Hepatocyte (in vitro differentiated cells): ENCODE data around the gene NFAT5.

ENCODE experiments used
- EZH2 ChIP-seq: fragments of 200-600 bp; sonication (generic); IDR thresholded peaks from 2 replicates; pipeline ENCODE4 v1.6.1; 2016; ENCODE audit warnings: antibody characterized with exemption, mild to moderate bottlenecking, borderline replicate concordance
- EZH2phosphoT487 ChIP-seq: fragments of 200-600 bp; sonication (generic); IDR thresholded peaks from one replicate; pipeline ENCODE4 v1.6.1; 2018; ENCODE audit warnings: antibody characterized with exemption, mild to moderate bottlenecking, low read depth, moderate library complexity; ENCODE audit not compliant: unreplicated experiment, severe bottlenecking
- TF ChIP-seq, protein P1 (sequence below): fragments of 200-600 bp; sonication (generic); IDR thresholded peaks from 2 replicates; pipeline ENCODE4 v1.5.1; 2016; ENCODE audit warnings: antibody characterized with exemption, mild to moderate bottlenecking; ENCODE audit not compliant: poor library complexity

DNA sequence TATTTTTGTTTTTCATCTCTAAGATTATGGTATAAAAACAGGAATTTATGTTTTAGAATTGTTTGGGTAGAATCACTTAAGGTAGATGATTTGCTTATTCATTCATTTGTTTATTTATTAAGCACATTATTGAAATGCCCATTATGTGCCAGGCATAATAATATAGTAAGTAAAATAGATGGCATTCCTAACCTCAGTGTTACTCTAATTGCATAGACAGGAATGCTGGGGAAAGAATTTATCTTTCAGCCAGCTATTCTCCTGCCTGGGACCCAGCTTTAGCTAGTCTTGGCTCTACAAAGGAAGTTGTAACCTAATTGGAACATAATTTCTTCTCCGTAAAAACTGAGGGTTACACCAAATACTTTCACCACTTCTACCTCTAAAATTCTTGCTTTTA is 44.6 kb downstream of the NFAT5 start:
- no peak for TF ChIP-seq EZH2
- TF ChIP-seq, protein P1, sequence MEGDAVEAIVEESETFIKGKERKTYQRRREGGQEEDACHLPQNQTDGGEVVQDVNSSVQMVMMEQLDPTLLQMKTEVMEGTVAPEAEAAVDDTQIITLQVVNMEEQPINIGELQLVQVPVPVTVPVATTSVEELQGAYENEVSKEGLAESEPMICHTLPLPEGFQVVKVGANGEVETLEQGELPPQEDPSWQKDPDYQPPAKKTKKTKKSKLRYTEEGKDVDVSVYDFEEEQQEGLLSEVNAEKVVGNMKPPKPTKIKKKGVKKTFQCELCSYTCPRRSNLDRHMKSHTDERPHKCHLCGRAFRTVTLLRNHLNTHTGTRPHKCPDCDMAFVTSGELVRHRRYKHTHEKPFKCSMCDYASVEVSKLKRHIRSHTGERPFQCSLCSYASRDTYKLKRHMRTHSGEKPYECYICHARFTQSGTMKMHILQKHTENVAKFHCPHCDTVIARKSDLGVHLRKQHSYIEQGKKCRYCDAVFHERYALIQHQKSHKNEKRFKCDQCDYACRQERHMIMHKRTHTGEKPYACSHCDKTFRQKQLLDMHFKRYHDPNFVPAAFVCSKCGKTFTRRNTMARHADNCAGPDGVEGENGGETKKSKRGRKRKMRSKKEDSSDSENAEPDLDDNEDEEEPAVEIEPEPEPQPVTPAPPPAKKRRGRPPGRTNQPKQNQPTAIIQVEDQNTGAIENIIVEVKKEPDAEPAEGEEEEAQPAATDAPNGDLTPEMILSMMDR, result no peak
- TF ChIP-seq EZH2phosphoT487, result no peak
